NCI-H2081 (cell line): ENCODE measurements around the gene PPIL1.

Experiments
- DNase-seq, 2 experiments: peaks; one replicate each; lab custom pipeline; 2025; lab: John Stamatoyannopoulos, UW

Gene PPIL1

DNA sequence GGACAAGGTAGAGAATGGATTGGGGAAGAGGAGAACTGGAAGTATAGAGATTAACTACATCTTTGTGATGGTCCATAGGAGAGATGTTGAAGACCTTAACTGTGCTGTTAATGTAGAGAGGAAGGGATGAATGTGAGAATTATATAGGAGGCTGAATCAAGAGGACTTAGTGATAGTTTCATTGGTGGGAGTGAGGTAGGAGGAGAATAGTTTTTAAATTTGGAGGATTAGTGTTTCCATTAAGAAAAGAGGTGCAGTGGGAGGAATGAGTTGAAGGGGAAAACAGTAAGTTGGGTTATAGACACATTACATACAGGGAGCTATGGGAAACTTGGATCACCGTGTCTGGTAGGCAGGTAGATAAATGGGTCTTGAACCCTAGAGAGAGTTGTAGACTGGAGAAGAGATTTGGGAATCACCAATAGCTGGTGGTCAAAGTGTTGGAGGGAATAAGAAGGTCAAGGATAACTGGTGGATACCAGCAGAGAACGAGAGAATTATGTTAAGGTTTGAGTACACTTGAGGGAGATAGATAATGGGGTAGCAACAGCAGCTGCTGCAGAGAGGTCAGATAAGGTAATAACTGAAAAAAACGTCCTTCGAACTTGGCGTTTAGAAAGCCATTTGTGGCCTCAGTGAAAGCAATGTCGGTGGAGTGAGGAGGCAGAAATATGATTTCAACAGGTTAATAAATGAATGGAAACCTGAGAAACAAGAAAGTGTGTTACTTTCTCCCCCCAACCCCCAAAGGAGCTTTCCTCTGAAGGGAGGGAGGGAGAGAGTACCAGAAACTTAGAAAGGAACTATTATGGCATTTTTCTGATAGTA is 14.3 kb upstream of the PPIL1 start:
- DNase-seq, result no peak

DNA sequence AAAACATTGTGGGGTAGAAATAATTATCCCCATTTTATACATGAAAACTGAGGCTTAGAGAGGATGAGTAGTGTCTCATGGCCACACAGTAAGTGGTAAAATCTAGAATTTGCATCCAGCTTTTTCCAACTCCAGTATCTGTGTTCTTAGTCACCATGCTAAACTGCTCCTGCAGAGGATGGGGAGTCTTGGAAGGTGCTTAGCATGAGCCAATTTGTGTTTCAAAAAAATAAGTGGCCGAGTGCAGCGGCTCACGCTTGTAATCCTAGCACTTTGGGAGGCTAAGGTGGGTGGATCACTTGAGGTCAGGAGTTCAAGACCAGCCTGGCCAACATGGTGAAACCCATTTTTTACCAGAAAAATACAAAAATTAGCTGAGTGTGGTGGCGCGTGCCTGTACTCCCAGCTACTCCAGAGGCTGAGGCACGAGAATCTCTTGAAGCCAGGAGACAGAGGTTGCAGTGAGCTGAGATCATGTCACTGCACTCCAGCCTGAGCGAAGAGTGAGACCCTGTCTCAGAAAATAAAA is 13.6 kb upstream of the PPIL1 start:
- DNase-seq, result no peak

DNA sequence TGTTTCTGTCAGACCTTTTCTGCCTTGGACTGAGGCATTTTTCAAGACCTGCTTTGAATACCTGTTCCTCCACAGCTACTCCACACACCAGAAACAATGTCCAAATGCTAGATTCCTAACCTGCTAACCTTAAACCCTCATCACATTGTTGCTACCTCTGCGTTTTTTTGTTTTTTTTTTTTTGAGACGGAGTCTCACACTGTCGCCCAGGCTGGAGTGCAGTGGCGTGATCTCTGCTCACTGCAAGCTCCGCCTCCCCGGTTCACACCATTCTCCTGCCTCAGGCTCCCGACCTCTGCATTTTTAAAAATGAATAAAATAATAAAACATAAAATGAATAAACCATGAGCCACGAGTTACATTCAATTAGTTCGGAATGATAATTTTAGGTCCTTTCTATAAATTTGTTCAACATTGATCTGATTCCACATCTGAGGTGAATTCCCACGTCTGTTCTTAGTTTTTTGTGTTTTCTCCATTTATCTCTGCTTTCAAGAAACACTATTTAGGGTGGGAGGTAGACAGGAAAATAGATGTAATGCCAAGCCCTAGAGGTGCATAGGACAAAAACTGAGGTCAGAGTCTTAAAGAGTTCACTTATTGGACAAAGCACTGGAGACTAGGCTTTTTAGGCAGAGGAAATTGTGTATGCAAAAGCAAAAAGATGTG is 12.5 kb upstream of the PPIL1 start:
- no peak for DNase-seq

GRCh38 chr6:36885461-36886401 is 11.1 kb upstream of the PPIL1 start, which contains the start of gene C6orf89:
C6orf89 (plus strand) TSS chr6:36885952; CDS start chr6:36899445, 13,493 bp downstream.
- DNase-seq, result peak; percentile 97 to 99

DNA sequence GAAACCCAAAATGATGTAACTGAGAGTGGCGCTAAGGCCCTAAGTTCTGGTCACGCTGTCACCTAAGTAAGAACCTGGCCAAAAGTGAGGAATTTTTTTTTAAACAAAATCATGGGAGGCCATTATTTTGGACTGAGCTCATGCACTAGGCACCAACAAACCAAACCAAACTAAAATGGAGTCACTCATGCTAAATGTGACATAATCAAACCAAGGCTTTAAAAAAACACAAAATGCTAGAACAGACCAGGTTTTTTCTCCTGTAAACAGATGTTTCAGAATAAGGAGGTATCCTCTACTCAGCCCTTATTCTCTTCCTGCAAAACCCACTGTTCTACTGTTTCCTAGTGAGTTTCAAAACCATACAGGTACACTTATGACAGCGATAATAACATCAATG is 10.0 kb upstream of the PPIL1 start:
- DNase-seq, result no peak

GRCh38 chr6:36875250-36875633 is 639 bp upstream of the PPIL1 start:
- DNase-seq, result no peak

GRCh38 chr6:36873612-36874442 is 776 bp downstream of the PPIL1 start:
- DNase-seq, result peak; percentile 34 to 55

DNA sequence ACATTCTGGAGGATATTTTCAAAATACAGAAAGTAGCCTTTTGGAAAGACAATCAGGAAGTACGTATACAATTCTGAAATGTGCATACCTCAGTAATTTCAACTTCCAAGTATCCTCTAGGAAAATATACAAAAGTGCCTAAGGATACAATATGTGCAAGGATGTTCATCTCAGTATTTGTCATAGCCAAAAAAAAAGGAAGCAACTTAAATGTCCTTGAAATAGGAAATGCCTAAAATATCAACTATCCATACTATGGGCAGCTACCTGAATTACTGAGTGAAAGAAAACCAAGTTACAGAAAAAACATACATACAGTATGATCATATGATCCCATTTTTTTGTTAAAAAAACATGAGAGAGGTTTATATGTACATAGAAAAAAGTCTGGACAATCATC is 1.5 kb downstream of the PPIL1 start:
- DNase-seq, result no peak

DNA sequence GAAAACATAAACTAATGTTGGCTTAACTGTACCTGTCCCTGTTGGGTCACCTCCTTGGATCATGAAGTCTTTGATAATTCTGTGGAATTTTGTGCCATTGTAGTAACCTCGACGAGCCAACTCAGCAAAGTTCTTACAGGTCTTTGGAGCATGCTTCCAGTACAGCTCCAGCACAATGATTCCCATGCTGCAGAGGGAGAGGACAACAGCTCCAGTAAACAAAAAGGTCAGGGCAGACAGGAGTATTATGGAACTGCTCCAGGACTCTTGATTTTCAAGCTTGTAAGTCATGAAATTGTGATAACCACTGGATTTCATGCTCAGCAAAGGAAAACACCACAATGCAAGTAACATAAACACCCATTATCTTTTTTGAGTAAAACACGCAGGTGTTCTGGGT is 2.9 kb downstream of the PPIL1 start:
- no peak for DNase-seq

DNA sequence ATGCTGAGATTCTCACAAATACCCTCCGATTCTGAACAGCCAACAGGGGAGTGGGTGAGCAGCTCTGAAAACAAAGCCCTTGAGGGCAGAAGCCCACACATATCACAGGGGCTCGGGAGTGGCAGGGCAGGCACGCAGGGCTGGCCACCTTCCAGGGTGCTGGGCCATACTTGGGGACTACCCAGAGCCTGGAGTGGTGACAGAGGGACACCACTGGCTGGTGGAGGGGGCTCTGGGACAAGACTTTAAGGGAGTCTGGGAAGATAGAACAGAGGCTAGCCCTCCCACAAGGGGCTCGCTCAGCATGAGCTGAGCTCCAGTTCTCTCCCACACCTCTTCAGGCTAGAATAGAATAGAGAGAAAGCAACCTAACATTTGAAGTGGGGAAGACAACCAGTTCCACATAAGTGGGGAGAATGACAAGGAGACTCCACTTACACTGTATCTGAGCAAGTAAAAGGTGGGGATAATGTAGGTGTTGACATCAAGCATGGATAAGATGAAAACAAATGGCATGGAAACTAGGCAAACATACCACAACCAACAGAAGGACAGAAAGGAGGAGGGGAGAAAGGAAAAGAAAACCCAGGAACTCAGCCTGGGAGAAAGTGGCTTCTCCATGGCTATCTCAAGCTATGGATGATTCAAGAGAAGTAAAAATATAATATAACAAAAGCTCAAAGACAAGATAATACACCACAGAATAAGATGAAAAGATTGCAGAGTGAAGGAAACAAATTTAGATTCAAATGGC is 7.0 kb downstream of the PPIL1 start:
- no peak for DNase-seq

GRCh38 chr6:36865835-36866234 is 8.8 kb downstream of the PPIL1 start:
- peak; percentile 12 to 56 for DNase-seq

DNA sequence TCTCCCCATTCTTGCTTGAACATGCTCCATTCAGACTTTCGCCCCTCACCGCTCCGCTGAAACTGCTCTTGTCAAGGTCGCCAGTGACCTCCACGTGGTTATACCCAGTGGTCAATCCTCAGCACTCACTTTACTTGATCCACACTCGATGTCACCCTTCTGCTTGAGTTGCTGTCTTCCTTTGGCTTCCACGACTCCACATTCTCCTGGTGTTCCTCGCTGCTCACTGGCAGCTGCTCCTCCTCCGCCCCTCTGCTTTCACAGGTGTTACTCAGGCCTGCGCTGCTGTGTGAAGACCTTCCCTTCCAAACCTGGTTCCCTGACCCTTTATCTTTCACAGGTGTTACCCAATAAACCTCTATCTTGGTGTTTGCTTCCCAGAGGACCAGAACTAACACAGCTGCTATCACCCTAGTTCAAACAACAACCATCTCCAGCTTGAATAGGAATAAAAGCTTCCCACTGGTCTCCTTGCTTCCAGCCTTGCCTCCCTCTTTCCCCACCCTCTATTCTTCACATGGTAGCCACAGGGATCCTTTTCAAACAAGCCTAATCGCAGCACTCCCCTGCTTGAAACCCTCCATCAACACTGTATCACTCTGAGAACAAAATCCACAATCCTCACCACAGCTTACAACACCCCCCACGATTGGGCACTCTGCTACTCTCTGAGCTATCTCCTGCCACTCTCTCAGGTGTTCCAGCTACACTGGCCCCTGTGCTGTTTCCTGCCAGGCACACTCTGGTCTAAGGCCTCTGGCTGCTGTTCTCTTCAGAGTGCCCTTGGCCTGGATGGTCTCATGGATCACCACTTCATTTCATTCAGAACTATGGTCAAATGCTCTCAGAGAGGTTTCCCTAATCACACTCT is 10.7 kb downstream of the PPIL1 start:
- peak; percentile 60 to 86 for DNase-seq

GRCh38 chr6:36862848-36863382 is 11.7 kb downstream of the PPIL1 start:
- DNase-seq, result no peak

DNA sequence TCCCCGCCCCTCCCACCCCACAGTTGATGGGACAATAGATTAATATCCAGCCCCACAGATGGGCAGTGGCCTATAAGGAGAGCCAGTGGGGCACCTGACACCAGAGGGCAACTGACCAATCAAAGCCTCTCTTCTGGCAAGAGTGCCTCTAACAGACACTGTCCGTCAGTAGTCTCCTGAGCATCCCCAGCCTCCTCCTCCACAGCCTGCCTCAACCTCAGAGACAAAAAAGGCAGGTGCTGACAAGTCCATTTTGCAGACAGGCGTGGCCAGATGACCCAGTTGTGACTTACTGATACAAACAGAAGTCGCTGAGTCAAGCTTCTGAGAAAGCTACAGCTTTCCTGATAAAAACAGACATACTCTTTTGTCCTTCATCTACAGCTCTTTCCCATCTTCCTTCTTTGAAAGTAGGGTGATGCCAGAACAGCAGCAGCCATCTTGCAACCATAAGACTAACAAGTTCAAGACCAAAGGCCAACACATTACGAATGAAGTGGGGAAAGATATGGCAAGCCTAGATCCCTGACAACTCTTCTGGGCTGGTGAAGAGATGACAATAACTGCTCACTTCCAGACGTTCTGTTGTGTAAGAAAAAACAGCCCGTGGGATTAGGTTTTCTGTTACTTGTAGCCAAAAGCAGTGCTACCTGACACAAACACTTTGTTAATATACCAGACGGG is 12.3 kb downstream of the PPIL1 start:
- no peak for DNase-seq

DNA sequence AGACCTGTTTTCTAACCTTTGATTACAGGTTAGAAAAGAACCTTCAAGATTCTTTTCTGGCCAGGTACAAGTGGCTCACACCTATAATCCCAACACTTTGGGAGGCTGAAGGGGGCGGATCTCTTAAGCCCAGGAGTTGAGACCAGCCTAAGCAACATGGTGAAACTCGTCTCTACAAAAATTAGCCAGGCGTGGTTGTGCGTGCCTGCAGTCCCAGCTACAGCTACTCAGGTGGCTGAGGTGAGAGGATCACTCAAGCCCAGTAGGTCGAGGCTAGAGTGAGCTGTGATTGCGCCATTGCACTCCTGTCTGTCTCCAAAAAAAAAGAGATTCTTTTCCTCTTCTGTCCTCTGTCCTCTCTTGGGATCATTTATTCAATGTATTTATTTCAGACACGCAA is 14.5 kb downstream of the PPIL1 start:
- no peak for DNase-seq

GRCh38 chr6:36858407-36858981 is 16.1 kb downstream of the PPIL1 start:
- DNase-seq, result no peak

GRCh38 chr6:36857325-36857724 is 17.3 kb downstream of the PPIL1 start:
- no peak for DNase-seq

GRCh38 chr6:36856277-36856676 is 18.3 kb downstream of the PPIL1 start:
- DNase-seq, result no peak
